Fibroblast of skin of left quadriceps (primary cell): Measurements from ENCODE around the gene CRLF1.
A peak's percentile ranks its signal among the peaks of the same experiment; 100 is the strongest.

Experiments
- DNase-seq, 2 experiments: peaks; one replicate each; pipeline ENCODE4 v3.0.0-alpha.2; 2013; ENCODE audit warnings: low read depth in 2 of 2

The CRLF1 gene

DNA sequence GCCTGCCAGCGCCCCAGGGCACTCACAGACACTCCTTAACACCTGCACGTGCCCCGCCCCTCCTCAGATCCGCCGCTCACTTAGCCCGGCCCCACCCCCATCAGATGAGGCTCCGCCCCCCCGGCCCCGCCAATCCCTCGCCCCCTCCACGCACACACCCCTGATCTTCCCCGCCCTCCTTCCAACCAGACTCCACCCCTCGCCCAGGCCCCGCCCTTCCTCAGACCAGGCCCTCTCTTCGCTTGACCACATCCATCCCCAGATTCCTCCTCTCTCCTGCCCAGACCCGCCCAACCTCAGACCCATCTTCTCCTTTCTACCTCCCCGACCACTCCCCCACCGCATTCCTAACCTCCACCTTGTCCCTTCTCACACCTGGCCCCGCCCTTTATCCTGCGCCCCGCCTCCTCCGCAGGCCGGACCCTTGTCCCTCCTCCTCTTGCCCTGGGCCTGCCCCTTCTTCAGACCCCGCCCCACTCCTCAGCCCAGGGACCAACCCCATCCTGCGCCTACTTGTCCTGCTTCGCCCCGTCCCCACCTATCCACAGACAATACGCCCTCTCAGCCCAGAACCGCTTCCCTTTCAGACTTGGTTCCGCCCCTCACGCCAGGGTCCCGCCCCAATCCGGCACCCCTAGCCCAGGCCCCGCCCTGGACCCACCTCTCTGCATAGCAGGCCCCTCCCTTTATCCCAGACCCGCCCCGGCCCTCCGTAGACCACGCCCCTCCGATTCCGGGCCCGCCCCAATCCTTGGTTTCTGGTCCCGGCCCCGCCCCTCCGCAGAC is 29.8 kb upstream of the CRLF1 start:
- peak; percentile 88 to 90 for DNase-seq

DNA sequence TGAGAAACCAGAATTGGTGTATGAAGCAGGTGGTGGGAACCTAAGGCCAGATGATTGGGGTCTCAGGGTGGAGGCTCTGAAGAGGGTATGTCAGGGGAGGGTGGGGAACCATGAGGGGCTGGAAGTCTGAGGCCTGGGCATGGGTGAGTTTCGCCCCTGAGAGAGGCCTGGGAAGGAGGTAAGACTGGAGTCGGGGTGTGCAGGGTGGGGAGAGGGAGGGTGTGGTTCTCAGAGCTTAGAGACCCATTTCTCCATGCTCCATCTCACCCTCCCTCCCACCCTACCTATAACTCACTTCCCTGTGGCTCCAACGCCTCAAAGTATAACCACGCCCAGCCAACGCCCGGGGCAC is 29.2 kb upstream of the CRLF1 start:
- no peak for DNase-seq

DNA sequence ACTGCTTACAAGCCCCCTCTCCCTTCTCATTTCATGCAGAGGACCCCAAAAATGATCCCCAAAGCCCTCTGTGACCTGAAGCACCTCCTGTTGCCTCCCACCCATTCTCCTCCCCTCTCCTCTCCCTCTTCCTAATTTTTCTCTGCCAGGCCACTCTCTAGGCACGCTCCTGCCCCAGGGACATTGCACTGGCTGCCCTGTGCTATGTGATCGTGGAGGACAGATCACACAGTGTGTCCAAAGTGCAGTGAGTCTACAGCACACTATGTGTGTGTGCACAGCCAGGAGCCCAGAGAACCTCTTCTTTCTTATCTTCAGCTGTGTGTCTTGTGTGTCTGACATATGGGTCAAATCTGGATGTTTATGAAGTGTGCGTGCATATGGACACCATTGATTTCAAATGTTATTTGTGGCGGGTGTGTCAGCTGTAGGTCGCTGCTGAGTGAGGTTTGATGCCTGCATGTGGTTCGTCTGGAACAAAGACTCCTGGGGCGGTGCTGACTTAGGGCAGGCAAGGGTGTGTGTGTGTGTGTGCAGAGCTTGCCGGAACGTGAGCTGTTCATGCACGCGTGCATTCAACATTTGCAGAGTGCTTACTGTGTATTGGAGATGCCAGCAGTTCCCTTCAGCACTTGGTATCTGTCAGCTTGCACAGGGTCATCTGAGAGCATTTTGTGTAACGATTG is 28.2 kb upstream of the CRLF1 start:
- no peak for DNase-seq

DNA sequence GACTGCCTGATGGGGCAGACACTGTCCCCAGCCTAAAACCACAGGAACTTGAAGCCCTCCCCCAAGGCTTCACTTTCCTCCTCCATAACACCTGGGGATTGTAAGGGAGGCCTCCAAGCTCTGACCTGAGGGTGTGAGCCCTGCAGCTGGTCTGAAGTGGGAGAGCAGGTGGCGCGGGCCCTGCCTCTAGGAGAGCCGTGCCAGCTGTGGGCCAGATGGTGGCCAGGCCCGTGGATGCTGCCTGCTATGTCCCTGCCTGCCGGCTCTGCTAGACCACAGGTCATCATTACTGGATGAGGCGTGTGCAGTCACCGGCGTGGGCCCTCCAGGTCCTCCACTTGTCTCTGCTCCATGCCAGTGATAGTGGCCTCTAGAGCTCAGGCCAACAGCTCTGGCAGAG is 26.7 kb upstream of the CRLF1 start:
- no peak for DNase-seq

DNA sequence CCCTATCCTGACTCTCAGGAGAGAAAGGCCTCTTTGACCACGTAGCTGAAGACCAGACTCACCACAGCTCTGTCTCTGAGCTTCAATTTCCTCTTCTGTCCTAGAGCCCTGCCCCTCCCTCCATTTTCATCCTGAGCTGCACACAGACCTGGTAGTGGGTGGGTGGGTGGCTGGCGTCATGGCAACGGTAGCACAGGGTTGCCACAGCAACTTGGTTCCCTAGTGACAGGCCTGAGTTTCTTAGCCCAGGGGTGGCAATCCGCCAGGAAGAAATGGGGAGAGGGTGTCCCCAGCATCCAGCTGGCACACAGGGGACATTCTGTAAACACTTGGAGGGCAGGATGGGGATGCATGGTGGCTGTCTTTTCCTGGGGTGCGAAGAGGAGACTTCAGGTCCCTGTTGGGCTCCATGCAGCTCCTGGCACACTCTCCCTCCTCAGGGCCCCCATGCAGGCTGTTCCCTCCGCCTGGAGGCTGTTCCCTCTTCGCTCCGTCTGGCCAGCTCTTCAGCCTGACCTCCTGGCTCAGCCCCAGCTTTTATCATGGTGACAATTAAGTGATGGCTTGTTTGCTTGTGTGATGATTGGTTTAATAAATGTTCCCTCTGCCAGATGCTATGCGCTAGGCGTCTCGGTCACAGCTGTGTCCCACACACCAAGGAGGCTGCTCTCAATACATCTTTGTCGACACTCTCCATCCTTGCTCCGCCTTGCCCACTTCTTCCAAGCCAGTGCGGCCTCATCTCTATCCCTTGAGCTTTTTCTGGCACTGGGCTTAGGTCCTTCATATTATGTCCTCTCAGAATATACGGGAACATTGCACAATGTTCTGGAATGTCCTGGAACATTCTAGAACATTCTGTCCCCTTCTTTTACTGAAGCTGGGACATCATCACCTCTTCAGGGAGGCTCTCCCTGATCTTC is 22.8 kb upstream of the CRLF1 start:
- no peak for DNase-seq

DNA sequence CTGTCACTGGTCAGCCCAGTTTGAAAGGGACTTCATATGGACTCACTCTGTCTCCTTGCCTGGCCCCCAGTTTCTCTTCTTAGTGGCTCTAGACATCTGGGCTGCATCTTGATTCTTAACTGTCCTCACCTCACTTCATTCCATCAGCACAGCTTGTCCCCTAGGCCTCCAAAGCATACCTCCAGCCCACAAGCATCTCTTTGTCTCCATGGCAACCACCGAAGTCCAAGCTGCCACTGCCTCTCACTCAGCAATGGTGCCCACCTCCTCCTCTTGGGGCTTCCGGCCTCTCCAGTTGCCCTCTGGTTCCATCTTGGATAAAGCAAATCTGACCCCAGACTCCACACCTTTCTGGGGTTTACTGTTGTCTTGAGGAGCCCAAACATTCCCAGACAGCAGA is 20.3 kb upstream of the CRLF1 start:
- no peak for DNase-seq

DNA sequence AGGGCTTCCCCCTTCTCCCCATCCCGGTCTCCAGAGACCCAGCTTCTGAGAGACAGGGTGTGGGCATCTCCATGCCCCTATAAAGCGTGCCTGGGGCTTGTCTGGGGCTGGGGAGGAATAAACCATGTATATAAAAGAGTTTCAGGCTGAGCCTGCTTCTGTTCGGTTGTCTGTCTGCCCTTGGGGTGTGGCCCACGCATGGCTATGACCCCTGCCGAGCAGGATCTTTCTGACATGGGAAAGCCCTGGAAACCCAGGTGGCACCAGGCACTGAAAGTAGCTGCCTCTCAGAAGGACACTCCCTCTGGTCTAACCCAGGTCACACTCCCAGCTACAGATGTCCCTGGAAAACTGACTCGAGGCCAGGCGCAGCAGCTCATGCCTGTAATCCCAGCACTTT is 14.3 kb upstream of the CRLF1 start:
- no peak for DNase-seq

DNA sequence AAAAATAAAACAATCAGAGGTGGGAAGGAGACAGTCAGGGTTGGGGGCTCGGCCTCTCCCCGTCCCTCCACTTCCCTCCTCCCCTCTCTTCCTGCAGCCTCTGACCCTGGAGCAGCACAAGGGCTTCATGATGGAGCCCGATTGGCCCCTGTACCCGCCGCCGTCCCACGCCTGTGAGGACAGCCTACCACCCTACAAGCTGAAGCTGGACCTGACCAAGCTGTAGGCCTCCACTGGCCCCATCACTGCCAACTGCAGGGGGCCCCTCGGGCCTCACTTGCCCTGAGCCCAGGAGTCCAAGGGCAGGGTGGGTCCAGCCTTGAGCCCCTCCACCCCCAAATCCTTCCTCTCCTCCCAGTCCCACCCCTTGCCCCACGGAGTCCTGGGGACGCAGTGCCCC is 13.7 kb upstream of the CRLF1 start:
- DNase-seq, result no peak

DNA sequence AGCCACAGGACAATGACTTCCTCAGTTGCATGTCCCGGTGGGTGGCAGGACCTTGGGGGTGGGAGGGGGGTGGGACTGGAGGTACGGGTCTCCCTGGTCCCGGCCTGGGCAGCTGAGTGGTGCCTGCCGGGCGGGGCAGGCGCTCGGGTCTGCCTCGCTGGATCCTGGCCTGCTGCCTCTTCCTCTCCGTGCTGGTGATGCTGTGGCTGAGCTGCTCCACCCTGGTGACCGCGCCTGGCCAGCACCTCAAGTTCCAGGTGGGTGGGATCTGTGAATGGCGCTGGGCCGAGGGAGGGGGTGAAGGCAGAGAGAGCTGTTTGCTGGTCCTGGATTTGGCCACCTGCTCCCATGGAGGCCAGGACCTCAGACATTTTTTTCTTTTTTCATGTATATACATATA is 11.6 kb upstream of the CRLF1 start:
- no peak for DNase-seq

DNA sequence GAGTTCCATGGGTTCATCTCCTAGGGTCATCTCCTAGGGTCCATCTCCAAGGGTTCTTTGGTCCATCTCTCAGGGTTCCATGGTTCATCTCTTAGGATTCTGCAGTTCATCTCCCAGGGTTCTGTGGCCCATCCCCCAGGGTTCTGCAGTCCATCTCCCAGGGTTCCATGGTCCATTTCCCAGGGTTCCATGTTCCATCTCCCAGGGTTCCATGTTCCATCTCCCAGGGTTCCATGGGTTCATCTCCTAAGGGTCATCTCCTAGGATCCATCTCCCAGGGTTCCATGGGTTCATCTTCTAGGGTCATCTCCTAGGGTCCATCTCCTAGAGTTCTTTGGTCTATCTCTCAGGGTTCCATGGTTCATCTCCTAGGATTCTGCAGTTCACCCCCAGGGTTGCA is 11.0 kb upstream of the CRLF1 start:
- no peak for DNase-seq

DNA sequence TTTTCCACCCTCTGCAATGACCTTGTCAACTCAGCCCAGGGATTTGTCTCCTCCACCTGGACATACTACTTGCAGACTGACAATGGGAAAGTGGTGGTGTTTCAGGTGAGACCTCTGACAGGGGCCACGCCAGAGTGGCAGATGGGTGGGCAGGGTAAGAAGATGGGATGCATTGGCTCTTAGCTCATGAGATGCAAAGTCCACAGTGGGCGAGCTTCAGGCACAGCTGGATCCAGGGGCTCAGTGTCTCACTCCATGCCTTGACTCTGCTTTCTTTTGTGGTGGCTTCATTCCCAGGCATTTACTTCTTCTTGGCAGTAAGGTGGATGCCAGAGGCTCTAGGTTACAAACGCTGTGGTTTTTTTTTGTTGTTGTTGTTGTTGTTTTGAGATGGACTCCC is 9.4 kb upstream of the CRLF1 start:
- DNase-seq, result no peak

DNA sequence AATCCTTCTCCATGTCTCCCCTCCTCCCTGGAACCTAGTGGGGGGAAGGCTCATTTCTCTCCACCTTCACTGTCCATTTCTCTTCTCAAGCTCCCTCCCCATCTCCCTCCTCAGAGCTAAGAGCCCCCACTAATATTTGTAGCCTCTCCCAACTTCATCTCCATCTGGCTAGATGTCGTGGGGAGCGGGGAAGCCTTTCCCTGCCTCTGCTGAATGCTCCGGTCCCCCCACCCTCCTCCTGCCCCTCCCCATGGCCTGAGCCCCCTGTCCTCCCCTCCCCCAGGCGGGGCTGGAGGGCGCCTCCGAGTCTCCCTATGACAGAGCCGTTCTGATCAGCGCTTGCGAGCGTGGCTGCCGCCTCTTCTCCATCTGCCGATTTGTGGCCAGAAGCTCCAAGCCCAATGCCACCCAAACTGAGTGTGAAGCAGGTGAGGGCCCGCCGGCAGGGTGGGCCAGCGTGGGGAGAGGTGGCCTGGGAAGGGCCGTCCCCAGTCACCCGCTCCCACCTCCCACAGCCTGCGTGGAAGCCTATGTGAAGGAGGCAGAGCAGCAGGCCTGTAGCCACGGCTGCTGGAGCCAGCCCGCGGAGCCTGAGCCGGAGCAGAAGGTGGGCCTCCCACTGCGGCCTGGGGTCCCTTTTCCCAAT is 7.1 kb upstream of the CRLF1 start:
- no peak for DNase-seq

DNA sequence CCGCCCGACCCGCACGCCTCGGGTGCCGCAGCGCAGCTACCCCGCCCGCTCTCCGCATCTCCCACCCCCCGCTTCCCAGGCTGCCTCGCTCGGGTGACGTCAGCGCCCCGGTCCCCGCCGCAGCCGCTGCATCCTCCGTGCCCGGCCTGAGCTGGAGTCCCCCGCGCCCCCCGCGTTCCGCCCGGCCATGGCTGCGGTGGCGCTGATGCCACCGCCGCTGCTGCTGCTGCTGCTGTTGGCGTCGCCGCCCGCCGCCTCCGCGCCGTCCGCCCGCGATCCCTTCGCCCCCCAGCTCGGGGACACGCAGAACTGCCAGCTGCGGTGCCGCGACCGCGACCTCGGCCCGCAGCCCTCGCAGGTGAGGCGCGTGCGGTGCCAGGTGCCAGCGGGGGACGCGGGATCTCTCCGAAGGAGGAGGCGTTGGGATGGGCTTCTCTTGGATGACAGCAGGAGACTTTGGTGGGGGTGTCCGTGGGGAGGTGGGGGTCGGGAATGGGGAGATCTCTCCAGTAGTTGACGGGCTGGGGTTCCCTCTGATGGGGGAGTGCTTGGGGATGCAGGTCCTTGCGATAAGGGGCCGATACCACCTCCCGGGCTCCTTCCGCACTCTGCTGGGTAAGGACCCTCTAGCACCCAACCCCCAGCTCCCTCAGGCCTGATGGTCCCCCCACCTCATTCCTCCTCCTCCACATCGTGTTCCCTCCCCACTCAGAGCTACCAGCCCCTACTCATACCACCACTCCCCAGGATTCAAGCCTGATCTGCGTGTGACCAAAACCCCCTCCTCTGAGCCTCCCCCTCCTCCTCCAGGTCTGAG is 6.4 kb upstream of the CRLF1 start, which contains the start of gene TMEM59L:
TMEM59L (plus strand) TSS at position 99 of the 817 bp plus-strand sequence; CDS start at position 188, 89 bp downstream.
- no peak for DNase-seq

DNA sequence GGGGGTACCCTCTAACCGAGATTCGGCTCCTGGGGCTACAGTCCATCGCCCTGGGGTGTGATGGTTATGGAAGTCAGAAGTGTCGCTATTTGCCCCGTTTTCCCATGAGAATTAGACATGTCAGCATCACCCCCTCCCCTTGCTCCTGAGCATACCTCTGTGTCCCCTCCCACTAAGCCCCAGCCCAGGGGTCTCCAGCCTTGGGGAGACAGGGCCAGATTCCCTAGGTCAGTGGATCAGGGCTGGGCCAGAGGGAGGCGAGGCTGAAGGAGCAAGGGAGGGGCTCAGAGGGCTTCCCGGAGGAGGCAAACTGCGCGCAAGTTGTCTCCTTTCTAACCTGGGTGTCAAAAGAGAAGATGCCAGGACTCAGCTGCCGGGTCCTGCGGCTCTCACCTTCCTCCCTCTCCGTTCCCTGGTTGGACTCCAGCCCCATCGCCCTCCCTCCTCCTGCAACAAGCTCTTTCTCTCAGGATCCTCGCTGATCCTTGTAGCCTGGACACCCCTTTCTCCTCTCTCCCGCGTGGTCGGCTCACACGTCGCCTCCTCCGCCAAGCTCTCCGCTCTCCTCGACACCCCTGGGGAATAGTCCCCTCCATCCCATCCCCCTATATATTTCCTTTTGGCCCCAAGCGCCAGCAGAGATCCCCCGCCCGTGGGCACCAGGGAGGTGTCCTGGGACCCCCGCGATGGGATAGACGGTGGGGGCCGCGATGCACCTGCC is 5.6 kb upstream of the CRLF1 start:
- no peak for DNase-seq

DNA sequence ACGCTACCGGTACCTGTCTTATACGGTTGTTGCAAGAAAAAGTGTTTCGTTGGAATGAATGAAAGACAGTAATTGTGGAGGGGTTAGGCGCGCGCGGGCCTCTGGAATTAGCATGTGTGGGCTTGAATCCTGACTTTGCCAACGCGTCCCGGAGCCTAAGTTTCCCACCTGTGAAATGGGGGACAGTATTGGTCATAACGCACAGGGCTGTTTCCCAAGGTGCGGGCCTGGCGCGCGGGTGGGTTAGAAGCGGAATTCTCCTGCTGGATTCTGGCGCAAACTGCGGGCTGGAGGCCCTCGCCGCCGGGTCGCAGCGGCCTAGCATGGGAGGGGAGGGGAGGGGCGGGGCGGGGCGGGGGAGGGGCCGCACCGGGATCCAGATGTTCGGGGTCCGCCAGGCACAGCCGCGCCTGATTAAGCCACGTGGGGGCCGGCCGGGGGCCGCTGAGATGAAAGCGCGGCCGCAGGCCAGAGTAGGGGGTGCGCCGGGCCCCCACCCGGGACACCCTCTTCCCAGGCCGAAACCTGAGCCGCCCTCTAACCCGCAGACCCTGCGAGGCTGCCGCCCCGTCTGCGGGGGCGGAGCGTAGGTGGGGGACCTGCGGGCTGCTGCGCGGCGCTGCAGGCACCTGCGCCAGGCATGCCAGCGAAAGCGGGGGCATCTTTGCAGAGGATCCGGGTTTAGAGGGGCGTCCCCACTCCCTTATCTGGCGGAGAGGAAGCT is 4.9 kb upstream of the CRLF1 start:
- DNase-seq, result no peak

DNA sequence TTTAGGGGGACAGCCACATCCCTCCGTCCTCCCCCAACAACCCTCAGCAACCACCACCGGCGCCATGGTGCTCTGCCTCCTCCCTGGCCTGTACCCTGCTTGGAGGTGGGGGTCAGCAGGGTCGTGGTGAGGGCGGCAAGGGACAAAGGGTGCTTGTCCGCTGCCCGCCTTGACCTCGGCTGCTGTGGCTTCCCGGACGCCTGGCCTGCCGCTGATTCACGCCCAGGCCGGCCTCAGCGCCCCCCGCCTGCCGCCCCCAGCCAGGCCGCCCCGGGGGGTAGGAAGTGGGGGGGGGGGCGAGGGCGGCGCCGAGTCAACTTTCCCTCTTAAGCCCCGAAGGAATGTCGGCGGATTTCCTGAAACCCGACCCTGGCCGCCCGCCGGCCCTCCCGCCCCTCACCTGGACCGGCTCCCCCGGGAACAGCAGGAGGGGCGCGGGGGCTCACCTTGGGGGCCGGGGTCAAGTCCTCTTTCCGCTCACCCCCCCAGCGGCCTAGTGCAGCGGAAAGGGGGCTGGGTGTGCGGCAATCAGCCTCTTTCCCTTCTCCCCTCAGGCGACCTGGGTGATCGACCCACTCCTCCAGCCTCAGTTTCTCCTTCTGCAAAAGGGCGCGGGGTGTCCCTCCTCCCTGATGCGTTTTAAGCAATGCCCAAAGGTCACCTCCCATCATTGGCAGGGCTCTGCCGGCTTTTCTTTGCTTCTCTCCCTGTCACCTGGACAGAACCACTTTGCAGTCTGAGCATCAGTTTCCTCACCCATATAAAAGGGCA is 4.1 kb upstream of the CRLF1 start:
- DNase-seq, result no peak

DNA sequence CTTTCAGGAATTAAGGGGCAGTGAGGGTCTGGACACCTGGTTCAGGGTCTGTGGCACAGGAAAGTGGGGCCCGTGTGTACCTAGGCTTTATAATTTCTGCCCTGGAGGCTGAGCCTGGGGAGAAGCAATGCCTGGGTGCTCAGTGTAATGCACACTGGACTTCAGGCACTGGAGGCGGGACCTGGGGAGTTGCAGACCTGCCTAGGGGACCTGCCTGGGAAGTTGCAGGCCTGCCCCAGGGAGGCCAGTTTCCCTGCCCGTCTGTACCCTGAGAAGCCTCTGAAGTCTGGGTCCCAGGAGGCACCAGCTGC is 3.6 kb upstream of the CRLF1 start:
- DNase-seq, result no peak

DNA sequence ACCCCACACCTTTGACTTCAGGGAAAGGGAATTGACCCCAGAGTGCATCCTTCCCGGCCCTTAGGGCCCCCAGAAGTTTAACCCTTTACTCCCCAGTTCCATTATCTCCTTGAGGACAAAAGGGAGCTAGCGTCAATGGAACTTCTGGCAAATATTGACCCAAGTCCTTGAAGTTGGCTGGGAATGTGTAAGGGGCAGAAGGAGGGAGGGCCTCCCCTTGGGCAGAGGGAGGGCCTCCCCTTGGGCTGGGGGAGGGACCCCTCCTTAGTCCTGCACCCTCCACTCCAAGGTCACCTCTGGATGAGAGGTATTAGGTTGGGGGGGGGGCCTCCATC is 3.1 kb upstream of the CRLF1 start:
- no peak for DNase-seq
